GM04504 (cell line): ENCODE results near the gene OSBPL9.
A peak's percentile ranks its signal among the peaks of the same experiment; 100 is the strongest.
"Not testable (repeated sequence)": the region's sequence is repeated elsewhere in the genome, so short reads cannot be mapped to it uniquely, and the experiment has no call there.

Experiments used
- DNase-seq: peaks from one replicate; pipeline ENCODE4 v3.0.0-alpha.2; 2012; ENCODE audit warnings: low read depth

OSBPL9 gene

GRCh38 chr1:51708911-51709760 is 92.2 kb downstream of the OSBPL9 start:
- no peak for DNase-seq

- no peak for DNase-seq
Observed at GRCh38 chr1:51709951-51710350, 93.1 kb downstream of the OSBPL9 start.

- DNase-seq = no peak
Observed at GRCh38 chr1:51712590-51712989, 95.7 kb downstream of the OSBPL9 start.

- DNase-seq = no peak
Observed at GRCh38 chr1:51714374-51715019, 97.6 kb downstream of the OSBPL9 start.

- no peak for DNase-seq
Observed at GRCh38 chr1:51715369-51715768, 98.5 kb downstream of the OSBPL9 start.

GRCh38 chr1:51716746-51717145 is 99.9 kb downstream of the OSBPL9 start:
- no peak for DNase-seq

- DNase-seq = no peak
Observed at GRCh38 chr1:51717842-51718241, 101.0 kb downstream of the OSBPL9 start.

- DNase-seq = no peak
Observed at GRCh38 chr1:51719146-51719545, 102.3 kb downstream of the OSBPL9 start.

- DNase-seq = no peak
Observed at GRCh38 chr1:51724797-51725196, 107.9 kb downstream of the OSBPL9 start.

GRCh38 chr1:51726051-51726450 is 109.2 kb downstream of the OSBPL9 start:
- no peak for DNase-seq

- no peak for DNase-seq
Observed at GRCh38 chr1:51726544-51727225, 109.8 kb downstream of the OSBPL9 start.

- DNase-seq = no peak
Observed at GRCh38 chr1:51727366-51727765, 110.5 kb downstream of the OSBPL9 start.

GRCh38 chr1:51728611-51729155 is 111.8 kb downstream of the OSBPL9 start:
- no peak for DNase-seq

GRCh38 chr1:51729156-51729823 is 112.4 kb downstream of the OSBPL9 start:
- peak; percentile 60 for DNase-seq

- no peak for DNase-seq
Observed at GRCh38 chr1:51729824-51730301, 113.0 kb downstream of the OSBPL9 start.

- DNase-seq = no peak
Observed at GRCh38 chr1:51731998-51732397, 115.1 kb downstream of the OSBPL9 start.

GRCh38 chr1:51732701-51733425 is 116.0 kb downstream of the OSBPL9 start:
- no peak for DNase-seq

- DNase-seq = not testable (repeated sequence)
Observed at GRCh38 chr1:51733426-51733774, 116.5 kb downstream of the OSBPL9 start.

GRCh38 chr1:51733793-51734522 is 117.1 kb downstream of the OSBPL9 start:
- no peak for DNase-seq

GRCh38 chr1:51734896-51735745 is 118.2 kb downstream of the OSBPL9 start:
- no peak for DNase-seq
